HG02981 (cell line): ENCODE measurements around the gene ILF3.
"Not testable (repeated sequence)": the region's sequence is repeated elsewhere in the genome, so short reads cannot be mapped to it uniquely, and the experiment has no call there.

Experiments
- ATAC-seq: cut with Tn5 transposase; IDR thresholded peaks from one replicate; pipeline ENCODE4 v1.9.1; 2021; ENCODE audit warnings: mild to moderate bottlenecking, moderate library complexity; ENCODE audit not compliant: unreplicated experiment

Gene ILF3

DNA sequence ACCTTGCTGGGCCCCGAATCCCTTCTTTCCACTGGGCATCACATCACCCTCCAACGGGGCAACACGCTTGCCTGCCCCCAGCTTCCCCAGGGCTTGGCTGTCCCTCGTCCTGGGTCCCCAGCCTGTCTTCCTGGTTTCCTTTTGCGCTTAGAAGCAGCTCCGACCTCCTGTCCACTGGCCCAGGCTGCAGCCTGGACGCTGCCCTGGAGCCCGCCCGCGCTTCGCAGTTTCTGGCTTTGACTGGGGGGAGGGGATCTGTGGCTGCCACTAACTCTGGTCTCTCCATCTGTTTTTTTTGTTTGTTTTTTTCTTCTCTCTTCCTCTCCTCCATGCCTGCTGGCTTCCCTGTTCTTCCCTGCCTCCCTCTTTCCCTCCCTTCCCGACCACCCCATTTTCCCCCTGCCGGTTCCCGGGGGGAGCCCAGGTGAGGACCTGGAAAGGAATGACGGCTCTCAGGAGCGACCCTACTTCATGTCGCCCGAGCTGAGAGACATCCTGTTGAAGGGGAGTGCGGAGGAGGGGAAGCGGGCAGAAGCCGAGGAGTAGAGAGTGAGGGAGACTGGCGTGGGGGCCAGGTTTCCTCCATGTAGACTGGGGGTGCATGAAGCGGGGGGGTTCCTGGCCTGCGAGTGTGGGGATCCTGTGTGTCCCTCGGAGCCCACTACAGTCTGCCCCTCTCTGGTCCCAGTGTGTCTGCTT is 11.5 kb upstream of the ILF3 start:
- ATAC-seq, result no peak

DNA sequence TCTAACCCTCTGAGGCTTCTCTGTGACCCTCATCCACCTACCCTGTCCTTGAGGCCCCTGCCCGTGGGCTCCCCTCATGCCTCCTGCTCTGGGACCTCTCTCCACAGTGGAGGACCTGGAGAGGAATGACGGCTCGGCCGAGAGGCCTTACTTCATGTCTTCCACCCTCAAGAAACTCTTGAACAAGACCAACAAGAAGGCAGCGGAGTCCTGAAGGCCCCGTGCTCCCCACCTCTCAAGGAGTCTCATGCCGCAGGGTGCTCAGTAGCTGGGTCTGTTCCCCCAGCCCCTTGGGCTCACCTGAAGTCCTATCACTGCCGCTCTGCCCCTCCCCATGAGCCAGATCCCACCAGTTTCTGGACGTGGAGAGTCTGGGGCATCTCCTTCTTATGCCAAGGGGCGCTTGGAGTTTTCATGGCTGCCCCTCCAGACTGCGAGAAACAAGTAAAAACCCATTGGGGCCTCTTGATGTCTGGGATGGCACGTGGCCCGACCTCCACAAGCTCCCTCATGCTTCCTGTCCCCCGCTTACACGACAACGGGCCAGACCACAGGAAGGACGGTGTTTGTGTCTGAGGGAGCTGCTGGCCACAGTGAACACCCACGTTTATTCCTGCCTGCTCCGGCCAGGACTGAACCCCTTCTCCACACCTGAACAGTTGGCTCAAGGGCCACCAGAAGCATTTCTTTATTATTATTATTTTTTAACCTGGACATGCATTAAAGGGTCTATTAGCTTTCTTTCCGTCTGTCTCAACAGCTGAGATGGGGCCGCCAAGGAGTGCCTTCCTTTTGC is 10.8 kb upstream of the ILF3 start:
- no peak for ATAC-seq

DNA sequence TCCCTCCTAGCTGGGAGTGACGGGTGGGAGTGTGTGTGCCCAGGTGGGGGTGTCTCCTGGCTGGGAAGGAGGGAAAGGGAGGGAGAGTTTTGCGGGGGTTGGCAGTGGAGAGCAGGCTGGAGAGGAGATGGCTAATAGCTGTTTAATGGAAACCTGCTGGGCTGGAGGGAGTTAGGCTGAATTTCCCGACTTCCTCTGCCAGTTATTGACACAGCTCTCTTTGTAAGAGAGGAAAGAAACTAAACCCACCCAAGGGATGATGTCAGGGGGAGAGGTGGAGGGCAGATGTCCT is 10.2 kb upstream of the ILF3 start:
- ATAC-seq, result no peak

DNA sequence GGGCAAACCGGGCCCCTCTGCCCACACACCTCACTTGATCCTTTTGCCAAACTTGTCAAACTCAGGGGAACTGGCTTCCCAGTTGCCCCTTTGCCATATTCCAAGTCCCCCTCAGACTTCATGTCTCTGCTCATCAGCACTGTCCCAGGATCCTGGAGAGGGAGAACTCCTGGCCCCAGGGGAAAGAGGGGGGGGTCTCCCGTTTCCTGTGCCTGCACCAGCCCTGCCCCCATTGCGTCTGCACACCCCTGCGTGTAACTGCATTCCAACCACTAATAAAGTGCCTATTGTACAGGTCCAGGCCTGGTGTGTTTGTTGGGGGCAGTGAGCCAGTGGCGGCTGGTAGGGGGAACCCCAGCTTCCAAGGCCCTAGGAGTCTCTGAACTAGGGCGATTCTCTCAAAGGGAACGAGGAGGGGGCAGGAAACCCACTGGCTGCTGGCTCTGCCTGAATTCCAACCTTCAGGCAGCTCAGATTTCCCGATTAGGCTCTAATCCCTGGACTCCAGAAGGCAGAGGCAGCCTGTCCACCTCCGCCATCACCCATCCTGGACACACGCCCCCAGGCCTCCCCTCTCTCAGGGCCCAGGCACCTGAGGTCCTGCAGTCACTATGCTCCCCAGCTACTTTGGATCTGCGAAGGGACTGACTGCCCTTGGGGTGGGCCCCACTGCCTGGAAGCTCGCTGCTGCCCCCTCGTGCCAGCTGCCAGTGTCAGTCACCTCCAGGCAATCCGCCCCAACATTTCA is 9.7 kb upstream of the ILF3 start:
- no peak for ATAC-seq

DNA sequence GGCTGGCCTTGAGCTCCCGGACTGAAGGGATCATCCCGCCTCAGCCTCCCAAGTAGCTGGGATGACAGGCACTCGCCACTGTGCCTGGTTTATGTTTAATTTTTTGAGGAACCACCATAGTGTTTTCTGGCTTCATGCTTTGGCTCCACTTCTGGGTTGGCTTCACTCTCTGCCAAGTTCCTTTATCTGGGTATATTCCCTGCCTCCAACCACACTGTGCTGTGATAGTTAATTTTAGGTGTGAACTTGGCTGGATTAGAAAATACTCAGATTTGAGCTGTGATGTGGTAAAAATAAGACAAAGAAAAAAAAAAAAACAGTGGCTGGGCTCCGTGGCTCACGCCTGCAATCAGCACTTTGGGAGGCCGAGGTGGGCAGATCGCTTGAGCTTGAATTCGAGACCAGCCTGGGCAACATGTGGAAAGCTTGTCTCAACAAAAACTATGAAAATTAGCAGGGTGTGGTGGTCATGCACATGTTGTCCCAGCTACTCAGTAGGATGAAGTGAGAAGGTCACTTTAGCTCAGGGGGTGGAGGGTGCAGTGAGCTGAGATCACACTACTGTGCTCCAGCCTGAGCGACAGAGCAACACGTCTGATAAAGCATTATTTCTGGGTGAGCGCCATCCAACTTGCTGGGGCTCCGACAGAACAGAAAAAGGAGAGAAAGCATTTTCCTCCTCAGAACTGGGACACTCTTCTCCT is 7.5 kb upstream of the ILF3 start:
- no peak for ATAC-seq

DNA sequence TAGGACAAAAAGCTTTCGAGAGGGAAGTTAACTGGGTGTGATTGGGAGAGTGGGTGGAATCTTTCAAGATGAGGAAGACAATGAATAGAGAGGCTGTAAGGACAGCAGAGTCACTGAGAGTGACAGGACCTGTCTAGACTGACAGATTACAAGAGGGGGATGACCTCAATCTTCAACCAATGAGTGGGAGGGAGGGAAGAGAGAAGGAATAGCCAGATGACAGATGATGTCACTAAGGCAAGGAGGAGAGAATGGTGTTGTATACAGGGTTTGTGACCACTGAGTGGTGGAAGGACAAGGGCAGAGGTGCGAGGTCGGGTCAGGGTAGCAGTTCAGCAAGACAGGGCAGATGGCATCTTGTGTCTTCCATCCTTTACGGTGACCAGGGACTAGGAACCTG is 5.8 kb upstream of the ILF3 start:
- no peak for ATAC-seq

DNA sequence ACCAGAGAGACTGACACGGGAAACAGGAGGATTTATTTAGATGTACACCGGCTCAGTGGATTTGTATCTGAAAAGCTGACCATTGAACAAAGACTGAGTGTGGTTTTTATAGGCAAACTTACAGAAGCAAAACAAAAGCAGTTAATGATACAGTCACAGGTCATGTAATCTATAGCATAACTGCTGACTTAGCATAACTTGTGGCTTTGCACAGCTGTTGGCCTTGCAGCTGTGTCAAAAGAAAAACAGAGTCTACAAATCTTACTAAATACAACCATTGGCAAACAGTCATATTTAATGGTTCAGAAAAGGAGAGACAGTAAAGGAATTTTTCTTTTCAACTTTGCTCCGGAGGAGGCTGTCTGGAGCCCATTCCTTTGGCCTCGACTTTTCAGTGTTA is 2.3 kb upstream of the ILF3 start:
- ATAC-seq, result no peak

DNA sequence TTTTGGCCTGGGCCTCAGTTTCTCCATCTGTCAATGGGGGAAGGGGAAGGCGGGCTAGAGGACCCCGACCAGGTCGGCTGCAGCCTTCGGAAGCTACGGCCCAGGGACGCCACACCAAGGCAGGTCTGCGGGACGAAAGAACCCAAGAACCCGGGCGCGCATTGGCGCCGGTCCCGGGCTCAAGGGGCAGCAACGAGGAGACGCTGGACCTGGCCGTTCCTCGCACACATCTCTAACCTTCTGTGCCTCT is 739 bp upstream of the ILF3 start:
- peak; percentile 1 for ATAC-seq

DNA sequence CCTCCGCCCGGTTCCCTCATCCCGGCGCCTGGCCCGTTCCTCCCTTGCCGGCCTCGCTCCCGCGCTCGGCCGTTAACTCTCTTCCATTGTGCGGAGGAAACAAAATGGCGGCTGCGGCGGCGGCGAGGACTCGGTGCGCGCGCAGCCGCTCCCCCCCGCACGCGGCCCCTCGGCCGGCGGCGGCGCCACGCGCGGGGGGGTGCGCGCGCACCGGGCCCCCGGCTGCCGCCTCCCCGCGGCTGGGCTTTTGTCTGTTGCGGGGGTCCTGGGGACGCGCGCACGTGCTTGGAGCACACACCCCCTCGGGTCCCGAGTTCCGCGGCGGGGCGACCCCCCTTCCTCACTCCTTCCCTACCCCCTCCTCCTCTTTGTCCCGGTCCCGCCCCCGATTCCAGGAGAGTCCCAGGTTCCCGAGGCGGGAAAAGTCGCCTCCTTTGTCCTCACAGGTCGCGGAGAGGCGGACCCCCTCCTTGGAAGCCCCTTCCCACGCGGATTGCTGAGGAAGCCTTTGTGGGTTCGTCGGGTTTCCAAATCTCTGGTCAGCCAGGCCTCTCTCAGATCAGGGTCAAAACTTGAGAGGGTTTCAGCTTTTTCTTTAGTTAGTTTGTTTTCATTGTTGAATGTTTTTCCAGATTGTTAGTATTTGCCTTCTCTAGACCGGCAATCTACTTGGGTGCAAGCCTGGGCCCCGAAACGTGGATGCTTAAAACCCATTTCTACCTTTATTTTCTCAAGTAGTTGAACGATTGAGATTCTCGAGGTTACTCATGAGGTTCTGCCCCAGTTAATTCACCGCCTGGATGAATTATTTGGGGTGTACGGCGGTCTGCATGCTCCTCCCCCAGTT is 687 bp downstream of the ILF3 start:
- peak; percentile 16 for ATAC-seq

DNA sequence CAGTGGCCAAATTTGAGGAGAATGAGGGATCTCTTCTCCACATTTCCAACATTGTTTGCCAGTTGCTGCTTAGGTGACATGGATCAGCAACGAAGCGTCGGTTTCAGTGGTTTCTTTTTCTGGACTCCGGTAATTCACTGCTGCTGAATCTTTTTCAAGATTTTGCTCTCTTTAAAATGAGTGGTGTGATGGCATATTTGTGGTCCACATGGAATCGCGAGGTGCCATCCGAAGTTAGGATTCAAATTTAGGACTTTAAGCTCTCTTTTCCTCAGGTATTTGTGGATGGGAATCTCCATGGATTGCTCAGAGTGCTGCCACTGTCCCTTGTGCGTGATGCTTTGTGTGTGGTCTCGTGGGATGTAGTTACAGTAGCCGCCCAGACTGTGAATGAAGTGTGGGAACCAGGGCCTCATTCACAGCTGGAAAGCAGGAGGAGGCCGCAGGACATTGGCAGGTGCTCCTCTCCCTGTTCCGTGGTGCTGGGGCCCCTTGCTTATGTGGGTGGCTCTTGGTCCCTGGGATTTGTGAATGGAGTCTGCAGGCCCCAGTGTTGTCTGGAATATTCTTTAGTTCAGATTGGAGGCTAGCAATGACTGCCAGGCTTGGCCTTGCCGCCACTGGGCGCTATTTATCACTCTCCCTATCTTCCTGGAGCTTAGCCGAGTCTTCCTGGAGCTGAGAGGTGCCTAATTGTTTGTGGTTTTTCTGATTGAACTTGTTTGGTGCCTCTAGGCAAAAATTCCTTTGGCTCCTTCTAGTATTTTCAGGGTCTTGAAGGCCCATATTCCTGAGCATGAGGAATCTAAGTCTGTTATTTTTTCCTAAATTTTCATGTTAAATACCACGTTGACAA is 1.5 kb downstream of the ILF3 start:
- no peak for ATAC-seq

DNA sequence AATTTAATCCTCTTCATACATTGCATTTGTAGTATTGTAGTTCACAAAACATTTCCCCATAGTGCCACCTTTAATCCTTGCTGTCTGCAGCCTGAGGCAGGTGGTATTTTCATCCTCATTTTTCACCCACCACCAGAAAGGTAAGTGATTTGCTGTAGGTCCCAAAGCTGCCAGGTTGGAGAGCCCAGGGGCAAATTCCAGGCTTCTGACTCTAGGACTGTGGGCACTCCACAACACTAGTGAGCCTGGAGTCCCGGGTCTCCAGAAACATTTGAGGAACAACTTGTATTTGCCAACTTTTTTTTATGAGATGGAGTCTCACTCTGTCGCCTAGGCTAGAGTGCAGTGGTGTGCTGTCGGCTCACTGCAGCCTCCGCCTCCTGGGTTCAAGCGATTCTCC is 6.2 kb downstream of the ILF3 start:
- no peak for ATAC-seq

DNA sequence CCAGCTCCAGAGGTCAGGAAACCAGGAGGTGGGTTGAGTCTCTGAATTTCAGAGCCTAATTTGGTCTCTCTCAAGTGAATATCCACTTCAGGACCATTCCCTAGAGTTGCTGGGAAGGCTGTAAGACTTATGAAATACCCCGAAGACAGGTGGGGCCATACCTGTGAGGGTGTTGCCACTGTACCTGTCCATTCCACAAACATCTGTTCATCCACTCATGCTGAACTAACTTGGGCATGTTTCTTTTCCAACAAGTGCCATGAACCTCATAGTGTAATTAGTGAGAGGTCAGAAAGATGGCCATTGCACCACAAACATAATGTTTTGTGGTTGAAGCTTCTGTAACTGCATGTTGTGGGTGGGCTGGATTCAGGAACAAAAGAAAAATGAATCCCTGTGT is 7.8 kb downstream of the ILF3 start:
- ATAC-seq, result no peak

DNA sequence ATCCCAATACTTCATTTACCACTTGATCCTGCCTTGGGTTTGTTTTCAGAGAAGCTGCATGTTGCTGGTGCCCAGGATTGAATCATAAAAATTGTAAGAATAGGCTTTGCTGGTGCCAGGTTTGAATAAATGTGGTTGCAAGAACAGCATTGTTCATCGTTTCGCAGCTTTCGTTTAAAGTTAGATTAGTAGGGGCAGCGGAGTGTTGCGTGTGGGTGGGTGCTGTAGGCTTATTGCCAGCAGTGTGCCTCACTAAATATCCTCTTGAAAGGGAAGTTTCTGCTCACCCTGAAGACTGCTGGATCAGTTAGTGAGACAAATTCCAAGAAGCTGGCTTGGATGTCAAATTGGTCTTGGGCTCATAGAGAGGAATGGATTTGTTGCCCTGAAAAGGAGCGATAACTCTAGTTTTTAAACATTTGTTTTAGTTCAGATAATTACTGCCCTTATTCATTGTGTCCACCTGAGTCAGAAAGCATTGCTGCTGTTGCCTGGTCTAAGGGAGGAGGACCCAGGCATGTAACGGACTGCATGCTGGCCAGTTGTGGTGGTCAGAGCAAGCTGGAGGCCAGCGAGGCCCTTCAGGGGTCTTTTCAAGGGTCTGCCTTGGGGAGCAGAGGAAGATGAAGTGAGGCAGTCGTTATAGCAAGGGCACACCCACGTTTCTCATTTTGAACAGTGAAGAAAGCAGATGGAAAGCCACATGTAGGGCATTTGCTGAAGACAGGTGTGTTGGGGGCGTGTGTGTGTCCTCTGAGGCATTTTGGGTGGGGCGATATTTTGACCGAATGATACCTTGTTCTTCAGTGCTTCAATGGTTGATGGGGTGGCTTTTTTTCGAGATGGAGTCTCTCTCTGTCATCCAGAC is 8.5 kb downstream of the ILF3 start:
- no peak for ATAC-seq

DNA sequence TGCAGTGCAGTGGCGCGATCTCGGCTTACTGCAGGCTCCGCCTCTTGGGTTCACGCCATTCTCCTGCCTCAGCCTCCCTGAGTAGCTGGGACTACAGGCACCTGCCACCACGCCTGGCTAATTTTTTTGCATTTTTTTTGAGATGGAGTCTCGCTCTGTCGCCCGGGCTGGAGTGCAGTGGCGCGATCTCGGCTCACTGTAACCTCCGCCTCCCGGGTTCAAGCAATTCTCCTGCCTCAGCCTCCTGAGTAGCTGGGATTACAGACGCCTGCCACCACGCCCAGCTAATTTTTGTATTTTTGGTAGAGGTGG is 9.1 kb downstream of the ILF3 start:
- not testable (repeated sequence) for ATAC-seq

DNA sequence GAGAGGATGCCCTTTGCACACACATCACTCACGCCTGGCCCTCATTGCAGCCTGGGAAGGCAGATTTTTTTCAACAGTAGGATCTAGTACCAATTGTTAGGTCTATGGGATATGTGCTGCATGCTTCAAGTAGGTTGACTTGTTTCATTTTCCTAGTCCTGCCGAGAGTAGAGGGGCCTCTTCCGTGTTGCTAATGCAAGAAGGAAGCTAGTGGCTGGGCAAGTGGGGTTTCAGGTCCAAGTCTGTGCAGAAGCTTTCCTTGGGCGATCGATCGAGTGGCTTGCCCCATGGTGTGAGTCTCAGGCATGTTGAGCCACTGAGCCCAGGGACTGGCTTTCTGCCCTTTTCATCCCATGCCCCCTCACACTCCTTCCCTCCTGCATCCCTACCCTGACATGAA is 13.7 kb downstream of the ILF3 start:
- no peak for ATAC-seq

DNA sequence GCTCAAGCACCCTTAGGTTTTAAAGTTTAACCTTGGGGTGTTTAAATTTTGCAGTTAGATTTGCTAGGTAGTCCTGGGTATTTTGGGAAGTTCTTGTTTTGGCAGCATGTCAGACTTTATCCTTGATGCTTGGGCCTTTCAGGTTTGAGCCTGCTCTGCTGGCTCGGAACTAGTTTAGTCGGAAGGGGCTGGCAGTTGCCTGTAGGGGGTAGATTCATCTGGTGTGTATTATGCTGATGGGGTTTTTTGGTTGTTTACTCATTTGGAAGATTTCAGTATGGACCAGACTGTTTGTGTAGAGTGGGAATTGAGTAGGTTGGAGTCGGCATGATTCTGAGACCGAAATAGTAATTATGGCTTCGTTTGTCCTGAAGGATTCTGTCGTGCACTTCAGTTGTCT is 15.1 kb downstream of the ILF3 start:
- no peak for ATAC-seq

DNA sequence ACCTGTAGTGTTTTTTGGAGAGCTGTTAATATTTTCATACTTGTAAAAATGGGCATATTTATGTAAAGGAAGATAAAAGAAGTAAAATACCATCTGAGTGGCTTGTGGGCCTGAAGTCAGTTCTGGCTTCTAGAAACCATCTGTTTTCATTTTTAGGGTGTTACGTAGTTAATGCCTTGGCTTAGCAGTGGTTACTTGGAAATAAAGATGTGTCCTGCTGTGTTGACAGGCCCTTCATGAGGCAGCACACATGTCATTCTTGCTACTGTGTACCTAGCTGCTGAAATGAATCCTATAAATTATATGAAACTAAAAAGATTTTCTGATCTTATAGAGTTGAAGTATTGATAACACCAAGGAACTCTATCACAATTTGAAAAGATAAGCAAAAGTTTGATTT is 16.0 kb downstream of the ILF3 start:
- ATAC-seq, result no peak

DNA sequence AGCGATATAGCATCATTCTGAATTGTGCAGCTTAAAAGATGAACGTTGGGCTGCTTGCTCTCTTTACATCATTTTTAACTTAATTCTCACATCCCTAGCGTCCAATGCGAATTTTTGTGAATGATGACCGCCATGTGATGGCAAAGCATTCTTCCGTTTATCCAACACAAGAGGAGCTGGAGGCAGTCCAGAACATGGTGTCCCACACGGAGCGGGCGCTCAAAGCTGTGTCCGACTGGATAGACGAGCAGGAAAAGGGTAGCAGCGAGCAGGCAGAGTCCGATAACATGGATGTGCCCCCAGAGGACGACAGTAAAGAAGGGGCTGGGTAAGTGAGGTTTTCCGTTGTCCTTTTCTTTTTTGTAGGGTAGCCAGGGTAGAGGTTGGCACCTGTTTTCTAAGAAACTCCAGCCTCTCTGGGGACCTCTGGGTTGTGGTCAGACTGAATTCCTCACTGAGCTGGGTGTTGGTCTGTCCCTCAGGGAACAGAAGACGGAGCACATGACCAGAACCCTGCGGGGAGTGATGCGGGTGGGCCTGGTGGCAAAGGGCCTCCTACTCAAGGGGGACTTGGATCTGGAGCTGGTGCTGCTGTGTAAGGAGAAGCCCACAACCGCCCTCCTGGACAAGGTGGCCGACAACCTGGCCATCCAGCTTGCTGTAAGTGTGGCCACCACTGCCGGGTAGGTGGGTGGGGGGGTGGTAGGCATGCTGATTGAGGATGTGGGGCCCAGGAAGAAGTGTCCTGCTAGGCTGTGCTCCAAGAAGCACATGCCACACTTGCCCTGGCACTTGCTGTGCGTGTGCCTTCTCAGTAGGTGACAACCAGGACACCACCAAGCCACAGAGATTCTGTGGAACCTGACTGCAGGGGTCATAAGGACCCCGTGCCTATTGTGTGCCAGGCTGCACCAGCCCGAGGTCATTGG is 17.0 kb downstream of the ILF3 start:
- no peak for ATAC-seq
